GM18861 (cell line): ENCODE measurements around the gene UBAP2.

Source experiments
- ATAC-seq: cut with Tn5 transposase; IDR thresholded peaks from one replicate; pipeline ENCODE4 v1.9.1; 2021; ENCODE audit not compliant: unreplicated experiment

Gene UBAP2

DNA sequence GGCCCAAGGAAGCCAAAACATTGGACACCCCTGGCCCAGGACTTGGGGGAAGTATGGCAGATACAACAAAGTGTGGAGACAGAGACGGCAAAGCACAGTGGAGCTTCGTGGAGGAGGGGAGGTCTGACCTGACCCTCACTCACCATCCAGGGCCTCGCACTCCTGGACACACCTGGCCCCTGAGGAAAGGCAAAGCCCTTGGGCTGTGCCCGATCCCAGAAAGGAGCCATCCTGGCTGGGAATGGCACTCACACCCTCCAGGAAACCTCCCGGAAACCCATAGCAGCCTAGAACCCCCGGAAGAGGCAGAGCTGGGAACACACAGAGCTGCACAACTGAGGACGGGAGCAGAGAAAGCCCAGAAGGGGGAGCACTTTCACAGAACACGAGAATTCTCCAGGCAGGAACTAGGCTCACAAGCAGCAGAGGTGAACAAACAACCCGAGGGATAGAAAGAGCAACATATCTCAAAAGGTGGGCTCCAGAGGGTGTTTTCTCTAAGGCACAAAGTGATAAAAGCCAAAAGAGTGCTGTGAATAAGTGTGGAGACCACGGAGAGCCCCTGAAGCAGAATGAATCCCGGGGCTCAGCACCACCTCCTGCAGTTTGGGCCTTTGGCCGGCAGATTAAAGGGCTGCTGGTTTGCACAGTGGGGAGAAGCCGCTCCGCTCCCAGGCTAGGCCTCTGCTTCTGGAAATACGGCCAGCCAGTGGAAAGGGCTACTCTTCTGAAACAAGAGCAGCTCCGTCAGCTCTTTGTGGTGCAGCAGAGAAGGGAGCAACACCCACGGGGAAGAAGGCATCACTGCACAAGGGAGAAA is 123.5 kb downstream of the UBAP2 start:
- ATAC-seq = no peak

DNA sequence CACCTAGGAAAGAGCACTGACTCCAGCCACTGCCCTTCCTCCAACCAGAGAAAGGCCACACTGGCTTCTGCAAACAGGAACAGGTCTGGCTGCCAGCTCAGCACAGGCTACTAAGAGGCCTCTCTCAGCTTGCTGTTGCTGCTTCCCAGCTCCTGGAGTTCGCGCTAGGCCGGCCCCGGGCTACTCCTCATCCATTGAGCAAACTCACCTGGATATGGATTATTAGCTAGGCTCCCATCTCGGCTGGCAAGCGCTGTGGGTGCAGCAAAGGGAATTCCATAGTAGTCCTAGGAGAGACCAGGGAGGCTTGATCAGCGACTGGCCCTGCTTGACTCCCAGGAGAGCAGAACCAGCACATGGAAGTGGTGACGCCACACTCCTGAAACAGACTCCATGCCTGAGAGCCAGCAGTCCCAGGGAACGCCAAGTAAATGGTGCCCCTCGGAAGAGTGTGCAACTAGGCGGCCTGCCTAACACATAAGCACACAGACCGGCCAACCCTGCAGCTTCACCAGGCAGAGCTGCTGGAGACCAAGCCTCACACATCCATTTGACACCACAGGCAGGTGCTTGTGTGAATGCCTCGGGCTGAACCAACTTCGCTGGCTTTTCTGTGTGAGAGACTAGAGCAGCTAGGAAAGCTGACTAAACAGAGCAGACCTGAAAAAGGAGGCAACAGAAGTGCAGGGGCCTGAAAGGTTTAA is 124.5 kb downstream of the UBAP2 start:
- no peak for ATAC-seq

GRCh38 chr9:33923079-33923478 is 125.6 kb downstream of the UBAP2 start:
- ATAC-seq = no peak

GRCh38 chr9:33921967-33922895 is 126.5 kb downstream of the UBAP2 start:
- no peak for ATAC-seq

- ATAC-seq = no peak
These were observed 129.3 kb downstream of the UBAP2 start for GRCh38 chr9:33919276-33919897.

- ATAC-seq = no peak
These were observed 131.7 kb downstream of the UBAP2 start for GRCh38 chr9:33917036-33917435.

GRCh38 chr9:33914887-33915628 is 133.6 kb downstream of the UBAP2 start:
- no peak for ATAC-seq

DNA sequence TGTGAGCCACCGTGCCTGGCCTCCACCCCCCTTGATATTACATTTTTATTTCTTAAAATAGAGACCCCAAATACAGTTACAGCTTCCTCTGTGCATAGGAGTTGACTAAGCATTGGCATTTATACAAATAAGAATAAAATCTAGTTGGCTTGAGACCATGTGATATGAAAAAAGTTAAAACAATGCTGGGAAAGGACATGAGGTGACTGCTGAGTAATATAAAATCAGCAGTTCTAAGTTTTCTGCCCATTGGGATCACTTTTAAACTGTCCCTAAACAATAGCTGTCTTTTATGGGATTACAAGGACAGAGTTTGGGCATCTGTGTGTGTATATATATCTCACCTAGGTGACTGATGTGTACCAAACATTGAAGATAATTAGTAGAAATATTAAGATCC is 135.1 kb downstream of the UBAP2 start:
- ATAC-seq = no peak

DNA sequence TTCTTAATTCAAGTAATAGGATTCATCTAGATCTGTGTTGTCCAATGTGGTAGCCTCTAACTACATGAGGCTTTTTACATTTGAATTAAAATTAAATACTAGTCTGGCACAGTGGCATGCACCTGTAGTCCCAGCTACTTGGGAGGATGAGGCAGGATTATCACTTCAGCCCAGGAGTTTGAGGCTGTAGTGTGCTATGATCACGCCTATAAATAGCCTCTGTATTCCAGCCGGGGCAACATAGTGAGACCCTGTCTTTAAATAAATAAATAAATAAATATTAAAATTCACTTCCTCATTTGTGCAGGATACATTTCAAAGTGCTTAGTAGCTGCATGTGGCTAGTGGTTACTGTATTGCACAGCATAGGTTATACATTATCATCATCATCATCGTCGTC is 139.9 kb downstream of the UBAP2 start:
- ATAC-seq = no peak

- no peak for ATAC-seq
These were observed 140.6 kb downstream of the UBAP2 start for GRCh38 chr9:33908114-33908513.

DNA sequence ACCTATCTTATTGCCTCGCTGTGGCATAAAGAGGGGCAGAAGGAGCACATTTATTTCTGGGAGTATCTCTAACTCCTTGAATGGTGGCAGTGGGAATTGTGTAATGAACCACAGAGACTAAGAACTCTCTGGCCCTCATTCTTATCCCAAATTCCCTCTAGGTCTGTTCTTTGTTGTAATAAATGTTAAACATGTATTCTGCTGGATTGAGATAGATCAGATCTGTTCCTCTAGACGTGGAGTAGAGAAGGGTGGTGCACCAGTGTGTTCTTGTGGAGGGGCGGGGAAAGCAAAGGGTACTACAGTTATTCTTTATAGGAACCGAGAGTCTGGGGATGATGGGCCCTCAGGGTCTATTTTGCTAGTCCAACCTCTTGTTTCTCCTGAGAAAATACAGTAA is 141.3 kb downstream of the UBAP2 start:
- ATAC-seq = no peak

- ATAC-seq = no peak
These were observed 141.9 kb downstream of the UBAP2 start for GRCh38 chr9:33906769-33907168.

DNA sequence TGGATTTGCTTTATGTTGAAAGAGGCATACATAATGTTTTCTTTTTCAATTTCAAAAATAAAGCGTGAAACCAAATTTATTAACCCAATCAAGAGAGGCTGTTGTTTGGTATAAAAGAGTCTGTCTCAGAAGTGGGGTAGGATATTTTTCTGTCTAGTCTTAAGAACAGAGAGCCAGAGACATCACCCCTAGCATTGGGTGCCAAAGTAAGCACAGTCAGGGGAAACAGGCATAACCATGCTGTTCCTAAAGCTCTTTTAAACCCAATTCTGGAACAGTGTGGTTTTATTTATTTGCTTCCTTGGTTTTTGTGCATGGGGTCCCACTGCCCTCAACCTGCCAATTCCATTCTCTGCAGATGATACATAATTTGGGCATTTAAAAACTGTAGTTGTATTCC is 143.6 kb downstream of the UBAP2 start:
- no peak for ATAC-seq

GRCh38 chr9:33903157-33903780 is 145.4 kb downstream of the UBAP2 start:
- no peak for ATAC-seq

DNA sequence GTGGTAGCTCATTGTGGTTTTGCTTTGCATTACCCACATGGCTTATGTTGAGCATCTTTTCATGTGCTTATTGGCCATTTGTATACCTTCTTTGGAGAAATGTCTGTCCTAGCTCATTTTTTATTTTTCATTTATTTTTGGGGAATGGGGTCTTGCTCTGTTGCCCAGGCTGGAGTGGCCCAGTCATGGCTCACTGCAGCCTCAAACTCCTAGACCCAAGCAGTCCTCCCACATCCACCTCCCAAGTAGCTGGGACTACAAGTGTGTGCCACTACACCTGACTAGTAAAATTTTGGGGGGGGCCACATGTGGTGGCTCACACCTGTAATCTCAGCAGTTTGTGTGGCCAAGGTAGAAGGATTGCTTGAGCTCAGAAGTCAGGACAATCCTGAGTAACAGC is 154.4 kb downstream of the UBAP2 start:
- ATAC-seq = no peak

- no peak for ATAC-seq
These were observed 154.8 kb downstream of the UBAP2 start for GRCh38 chr9:33893861-33894260.

DNA sequence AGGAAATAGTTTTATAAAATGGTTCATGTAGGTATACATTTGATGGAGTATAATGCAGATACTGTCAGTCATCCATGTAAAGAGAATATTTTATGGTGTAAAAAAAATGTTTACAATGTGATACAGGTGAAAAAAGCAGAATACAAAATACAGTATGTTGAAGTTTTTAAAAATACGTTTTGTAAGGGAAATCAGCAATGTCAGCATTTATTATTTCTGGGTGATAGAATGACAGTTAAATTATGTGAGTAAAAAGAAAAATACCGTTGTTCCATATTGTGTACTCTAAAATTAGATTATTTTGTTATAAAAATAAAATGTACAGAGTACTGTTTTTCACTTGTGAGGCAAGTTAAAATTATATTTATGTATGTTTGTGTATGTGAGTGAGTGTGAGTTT is 162.7 kb downstream of the UBAP2 start:
- ATAC-seq = no peak

- no peak for ATAC-seq
These were observed 163.6 kb downstream of the UBAP2 start for GRCh38 chr9:33884856-33885701.

DNA sequence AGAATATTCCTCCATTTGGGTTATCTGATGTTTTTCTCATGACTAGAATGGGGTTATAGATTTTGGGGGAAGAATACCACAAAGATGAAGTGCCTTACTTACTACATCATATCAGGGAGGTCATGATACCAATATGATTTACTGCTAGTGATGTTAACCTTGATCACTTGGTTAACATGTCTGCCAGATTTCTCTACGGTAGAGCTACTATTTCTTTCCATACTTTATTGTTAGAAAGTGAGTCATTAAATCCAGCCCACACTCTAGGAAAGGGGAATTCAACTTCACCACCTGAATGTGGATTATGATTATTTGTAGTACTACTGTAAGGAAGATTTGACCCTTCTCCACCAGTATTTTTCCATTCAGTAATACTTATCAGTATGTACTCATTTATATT is 167.1 kb downstream of the UBAP2 start:
- ATAC-seq = no peak
